VCaP (cell line): ENCODE results near the gene NUDT1.

Experiments used
- H3K27ac ChIP-seq: fragments of 450-650 bp; 2 replicates; pipeline ENCODE4 v1.5.1; 2017
- TF ChIP-seq, protein P1 (sequence below): fragments of 450-650 bp; conservative IDR thresholded peaks from 2 replicates; pipeline ENCODE4 v1.5.1; 2017; ENCODE audit warnings: mild to moderate bottlenecking, moderate library complexity

The NUDT1 gene

DNA sequence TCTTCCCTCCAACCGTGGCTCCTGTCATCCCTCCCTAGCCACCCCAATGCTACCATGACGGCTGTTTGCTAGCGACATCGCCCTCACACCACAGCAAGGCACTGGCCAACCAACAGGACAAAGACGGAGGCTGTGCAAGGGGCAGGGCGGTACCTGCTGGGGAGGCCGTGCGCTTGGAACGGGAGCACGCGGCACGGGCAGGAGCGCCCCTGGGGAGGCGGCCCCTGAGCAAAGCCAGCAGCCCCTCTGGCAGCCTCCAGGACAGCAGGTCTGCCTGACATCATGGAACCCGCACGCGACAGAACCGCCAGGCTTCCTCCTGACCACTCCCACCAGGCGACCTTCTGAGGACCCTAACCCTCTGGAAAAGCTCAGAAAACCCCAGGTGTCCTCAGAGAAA lies 22.0 kb upstream of the NUDT1 start:
- TF ChIP-seq, protein P1, sequence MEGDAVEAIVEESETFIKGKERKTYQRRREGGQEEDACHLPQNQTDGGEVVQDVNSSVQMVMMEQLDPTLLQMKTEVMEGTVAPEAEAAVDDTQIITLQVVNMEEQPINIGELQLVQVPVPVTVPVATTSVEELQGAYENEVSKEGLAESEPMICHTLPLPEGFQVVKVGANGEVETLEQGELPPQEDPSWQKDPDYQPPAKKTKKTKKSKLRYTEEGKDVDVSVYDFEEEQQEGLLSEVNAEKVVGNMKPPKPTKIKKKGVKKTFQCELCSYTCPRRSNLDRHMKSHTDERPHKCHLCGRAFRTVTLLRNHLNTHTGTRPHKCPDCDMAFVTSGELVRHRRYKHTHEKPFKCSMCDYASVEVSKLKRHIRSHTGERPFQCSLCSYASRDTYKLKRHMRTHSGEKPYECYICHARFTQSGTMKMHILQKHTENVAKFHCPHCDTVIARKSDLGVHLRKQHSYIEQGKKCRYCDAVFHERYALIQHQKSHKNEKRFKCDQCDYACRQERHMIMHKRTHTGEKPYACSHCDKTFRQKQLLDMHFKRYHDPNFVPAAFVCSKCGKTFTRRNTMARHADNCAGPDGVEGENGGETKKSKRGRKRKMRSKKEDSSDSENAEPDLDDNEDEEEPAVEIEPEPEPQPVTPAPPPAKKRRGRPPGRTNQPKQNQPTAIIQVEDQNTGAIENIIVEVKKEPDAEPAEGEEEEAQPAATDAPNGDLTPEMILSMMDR, result no peak
- no peak overlapping the region for H3K27ac ChIP-seq

DNA sequence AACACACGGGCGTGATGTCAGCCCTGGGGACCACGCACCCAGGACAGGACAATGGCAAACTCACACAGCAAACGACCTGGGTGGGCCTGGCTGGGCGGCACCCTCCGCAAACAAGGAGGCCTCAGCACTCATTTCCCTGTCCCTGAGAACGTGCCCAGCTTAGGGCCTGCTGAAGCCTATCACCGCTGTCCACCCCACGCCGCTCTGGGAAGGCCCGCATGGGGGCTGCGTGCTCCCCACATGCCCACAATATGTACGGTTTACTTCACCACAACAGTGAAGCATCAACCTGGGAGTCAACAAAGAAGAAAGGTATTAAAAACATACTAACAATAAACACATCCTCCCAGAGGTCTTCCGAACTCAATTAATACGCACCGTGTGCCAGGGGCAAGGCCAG lies 21.5 kb upstream of the NUDT1 start:
- no peak overlapping the region for H3K27ac ChIP-seq
- TF ChIP-seq, protein P1, result no peak

DNA sequence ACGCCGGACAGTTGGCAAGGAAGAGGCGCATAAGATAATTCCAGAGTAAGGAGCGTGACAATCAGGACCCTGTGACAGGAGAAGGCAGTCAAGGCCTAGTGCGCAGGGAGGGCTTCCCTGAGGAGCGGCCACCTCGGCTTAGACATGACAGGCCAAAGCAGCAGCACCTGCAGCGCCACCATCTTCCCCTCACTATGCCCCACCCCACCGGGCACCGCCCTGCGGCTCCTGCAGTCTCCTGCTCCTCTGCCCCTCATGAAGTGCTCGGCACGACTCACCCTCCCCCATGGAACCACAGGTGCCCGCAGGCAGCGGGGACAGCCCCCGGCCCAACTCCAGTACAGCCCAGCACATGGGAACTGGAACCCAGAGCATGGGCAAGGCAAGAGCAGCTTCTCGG lies 21.1 kb upstream of the NUDT1 start:
- no peak overlapping the region for H3K27ac ChIP-seq
- TF ChIP-seq, protein P1, result no peak

DNA sequence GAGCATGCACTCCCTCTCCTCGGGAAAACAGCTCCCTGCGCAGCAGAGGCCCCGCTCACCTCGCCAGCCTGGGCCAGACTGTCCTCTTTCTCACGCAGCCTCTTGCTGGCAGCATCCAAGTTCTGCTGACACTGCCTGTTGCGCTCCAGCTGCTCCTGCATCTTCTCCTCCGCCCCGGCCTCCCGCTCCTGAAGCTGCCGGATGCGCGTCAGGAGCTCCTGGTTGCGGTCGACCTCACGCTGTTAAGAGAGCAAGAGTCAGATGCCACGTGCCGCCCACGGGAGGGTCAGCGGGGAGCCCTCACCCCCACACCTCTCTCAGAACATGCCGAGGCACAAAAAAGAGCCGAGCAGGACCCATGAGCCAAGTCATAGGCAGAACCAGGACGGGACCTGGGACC lies 19.5 kb upstream of the NUDT1 start:
- TF ChIP-seq, protein P1, result no peak
- no peak overlapping the region for H3K27ac ChIP-seq

DNA sequence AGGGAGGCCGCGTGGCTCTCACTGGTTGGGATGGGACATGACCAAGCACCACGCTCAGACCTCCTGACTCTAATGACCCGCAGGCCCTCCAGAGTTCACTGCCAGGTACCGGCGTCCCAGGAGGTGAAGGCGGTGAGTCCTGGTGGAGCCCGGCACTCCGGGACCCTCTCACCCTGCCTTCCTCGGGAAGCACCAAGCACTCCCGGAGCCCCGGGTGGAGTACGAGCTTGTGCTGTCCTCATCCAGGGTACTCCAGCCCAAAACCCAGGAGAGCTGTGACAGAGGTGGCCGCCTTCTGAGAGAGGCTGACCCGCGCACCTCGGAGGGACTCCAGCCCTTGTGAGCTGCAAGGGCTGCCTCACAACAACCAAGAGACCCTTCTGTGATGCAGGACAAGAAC lies 18.7 kb upstream of the NUDT1 start:
- H3K27ac ChIP-seq, result no peak overlapping the region
- TF ChIP-seq, protein P1, result no peak

DNA sequence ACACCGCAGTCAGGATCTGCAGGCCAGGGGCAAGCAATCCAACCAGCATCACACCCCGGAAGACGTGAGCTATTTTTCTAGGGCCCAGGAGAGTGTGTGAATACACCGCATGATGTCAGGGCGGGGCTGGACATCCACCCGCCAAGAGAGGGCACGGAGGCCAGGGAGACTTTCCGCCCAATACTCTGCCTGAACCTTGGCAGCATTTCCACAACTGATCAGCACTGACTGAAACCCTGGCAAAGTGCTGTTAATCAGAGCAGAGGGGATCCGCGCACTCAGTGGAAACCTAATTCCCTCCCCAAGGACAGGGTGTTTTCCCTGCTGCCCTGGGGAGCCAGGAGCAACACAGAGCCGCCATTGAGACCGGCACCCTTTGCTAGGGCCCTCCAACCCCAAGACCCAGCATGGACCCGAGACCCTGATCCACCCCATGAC lies 17.5 kb upstream of the NUDT1 start:
- TF ChIP-seq, protein P1, result no peak

DNA sequence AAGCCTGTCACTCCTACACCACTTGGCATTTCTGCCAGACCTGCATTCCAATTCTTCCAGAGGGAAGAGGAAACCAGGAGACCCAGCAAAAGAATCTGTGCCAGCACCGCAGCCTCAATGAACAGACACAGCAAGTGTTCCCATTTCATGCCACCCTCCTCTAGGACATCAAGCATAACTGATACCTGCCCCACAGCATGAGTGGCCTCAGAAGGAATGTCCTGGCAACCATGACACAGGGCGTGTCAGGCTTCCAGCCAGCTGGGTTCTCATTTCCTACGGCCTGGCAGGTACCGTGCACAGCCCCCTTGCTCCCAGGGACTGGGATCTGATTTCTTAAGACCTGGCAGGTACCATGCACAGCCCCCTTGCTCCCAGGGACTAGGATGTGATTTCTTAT lies 17.1 kb upstream of the NUDT1 start:
- H3K27ac ChIP-seq, result no peak overlapping the region
- TF ChIP-seq, protein P1, result no peak

More for the DNA sequence above, 17.5 kb upstream of the NUDT1 start:
- no peak overlapping the region for H3K27ac ChIP-seq

DNA sequence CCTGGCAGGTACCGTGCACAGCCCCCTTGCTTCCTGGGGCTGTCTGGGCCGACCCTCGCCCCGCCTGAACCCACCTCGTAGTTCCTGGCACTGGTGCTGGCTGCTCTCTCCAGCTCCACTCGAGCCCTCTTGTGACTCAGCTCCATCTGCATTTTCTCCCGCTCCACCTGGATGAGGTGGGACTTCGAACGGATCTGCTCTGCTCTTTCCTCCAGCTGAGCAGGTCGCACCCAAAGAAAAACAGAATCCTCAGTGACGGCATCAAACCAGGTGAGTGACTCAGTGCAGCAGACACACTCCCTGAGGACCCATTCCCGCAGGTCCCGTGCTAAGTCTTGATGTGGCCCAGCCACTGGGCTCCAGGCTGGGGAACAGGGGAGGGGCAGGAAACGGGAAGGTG lies 16.7 kb upstream of the NUDT1 start:
- H3K27ac ChIP-seq, result no peak overlapping the region
- TF ChIP-seq, protein P1, result no peak
